ENCODE measurements around the gene GRAMD2B. TPM values are rescaled to one million over a fixed set of nuclear protein-coding genes. Genes with fewer than 3 reads are reported as not detected.

GRAMD2B gene
- total and polyA plus RNA-seq, 2 of the 13 experiments (the other 11 are each of a cell fraction or from before 2014, with no cell fraction given), result 8.1 to 10.6 TPM

DNA sequence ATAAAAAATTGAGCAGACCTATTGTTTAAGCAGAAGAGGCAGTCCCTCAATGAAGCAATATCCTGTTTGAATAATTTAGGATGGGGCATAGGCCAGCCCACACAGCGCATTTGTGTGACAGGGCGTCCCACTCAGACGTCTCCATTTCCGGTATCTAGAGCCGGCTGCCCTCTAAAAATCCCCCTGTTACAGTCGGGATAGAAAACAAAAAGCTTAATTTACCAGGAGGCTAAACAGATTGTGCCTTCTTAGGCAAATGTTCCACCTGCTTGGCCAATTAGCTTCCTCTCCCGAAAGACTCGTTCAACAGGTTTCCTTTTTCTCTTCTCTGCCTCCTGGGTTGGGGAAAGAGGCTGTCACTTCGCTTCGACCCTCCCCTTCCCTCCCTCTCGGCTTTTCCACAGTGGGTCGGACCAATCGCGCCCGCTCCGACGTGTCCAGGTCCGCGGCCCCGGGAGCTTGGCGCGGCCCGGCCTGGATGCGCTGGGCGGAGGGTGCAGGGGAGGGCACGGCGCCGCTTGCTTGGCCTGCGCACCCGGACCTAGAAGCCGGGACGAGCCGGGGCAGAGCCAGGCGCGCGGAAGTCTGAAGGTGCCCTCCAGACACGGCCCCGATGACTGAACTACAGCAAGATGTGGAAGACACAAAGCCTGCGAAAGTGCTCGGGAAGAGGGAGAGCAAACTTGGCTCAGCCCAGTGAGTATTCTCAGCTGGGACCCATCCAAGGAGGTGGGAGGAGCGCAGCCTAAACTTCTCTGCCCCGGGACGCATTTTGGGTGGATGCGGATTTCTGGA is at the start of gene GRAMD2B (continued):
- TF ChIP-seq PRDM4 (CRISPR knock-in tag; IDR thresholded peaks at IDR 0.05; ENCODE audit: borderline replicate concordance) (no peak), THAP9 (CRISPR knock-in tag; IDR thresholded peaks at IDR 0.05; ENCODE audit: borderline replicate concordance) (no peak), ZSCAN29 (CRISPR knock-in tag; conservative IDR thresholded peaks at IDR 0.05) (no peak), CSRNP1 (CRISPR knock-in tag; IDR thresholded peaks at IDR 0.05) (no peak), ZNF501 (CRISPR knock-in tag; IDR thresholded peaks at IDR 0.05) (no peak), ZNF510 (CRISPR knock-in tag; IDR thresholded peaks at IDR 0.05; ENCODE audit: low read depth) (no peak), ZFYVE20 (CRISPR knock-in tag; IDR thresholded peaks at IDR 0.05; ENCODE audit: borderline replicate concordance, low read depth) (no peak), HOXA3 (CRISPR knock-in tag; IDR thresholded peaks at IDR 0.05) (peak; percentile 24; the same call in 1 of the 2 replicates), KDM5B (CRISPR knock-in tag; IDR thresholded peaks at IDR 0.05; ENCODE audit: borderline replicate concordance) (peak; percentile 24; the same call in 1 of the 2 replicates), AGO1 (IDR thresholded peaks at IDR 0.05; ENCODE audit: low read depth, low read length, poor library complexity, severe bottlenecking) (no peak)
- TF ChIP-seq, protein P1, sequence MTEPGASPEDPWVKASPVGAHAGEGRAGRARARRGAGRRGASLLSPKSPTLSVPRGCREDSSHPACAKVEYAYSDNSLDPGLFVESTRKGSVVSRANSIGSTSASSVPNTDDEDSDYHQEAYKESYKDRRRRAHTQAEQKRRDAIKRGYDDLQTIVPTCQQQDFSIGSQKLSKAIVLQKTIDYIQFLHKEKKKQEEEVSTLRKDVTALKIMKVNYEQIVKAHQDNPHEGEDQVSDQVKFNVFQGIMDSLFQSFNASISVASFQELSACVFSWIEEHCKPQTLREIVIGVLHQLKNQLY (CRISPR knock-in tag; IDR thresholded peaks at IDR 0.05), result no peak
- TF ChIP-seq, protein P2, sequence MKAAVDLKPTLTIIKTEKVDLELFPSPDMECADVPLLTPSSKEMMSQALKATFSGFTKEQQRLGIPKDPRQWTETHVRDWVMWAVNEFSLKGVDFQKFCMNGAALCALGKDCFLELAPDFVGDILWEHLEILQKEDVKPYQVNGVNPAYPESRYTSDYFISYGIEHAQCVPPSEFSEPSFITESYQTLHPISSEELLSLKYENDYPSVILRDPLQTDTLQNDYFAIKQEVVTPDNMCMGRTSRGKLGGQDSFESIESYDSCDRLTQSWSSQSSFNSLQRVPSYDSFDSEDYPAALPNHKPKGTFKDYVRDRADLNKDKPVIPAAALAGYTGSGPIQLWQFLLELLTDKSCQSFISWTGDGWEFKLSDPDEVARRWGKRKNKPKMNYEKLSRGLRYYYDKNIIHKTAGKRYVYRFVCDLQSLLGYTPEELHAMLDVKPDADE (CRISPR knock-in tag; IDR thresholded peaks at IDR 0.05), result no peak
- TF ChIP-seq, protein P3, sequence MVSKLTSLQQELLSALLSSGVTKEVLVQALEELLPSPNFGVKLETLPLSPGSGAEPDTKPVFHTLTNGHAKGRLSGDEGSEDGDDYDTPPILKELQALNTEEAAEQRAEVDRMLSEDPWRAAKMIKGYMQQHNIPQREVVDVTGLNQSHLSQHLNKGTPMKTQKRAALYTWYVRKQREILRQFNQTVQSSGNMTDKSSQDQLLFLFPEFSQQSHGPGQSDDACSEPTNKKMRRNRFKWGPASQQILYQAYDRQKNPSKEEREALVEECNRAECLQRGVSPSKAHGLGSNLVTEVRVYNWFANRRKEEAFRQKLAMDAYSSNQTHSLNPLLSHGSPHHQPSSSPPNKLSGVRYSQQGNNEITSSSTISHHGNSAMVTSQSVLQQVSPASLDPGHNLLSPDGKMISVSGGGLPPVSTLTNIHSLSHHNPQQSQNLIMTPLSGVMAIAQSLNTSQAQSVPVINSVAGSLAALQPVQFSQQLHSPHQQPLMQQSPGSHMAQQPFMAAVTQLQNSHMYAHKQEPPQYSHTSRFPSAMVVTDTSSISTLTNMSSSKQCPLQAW (CRISPR knock-in tag; IDR thresholded peaks at IDR 0.05), result no peak

Data from HepG2 (cell line).